K562 (cell line): ENCODE data around the gene BAZ2A. TPM values are rescaled to one million over a fixed set of nuclear protein-coding genes. Genes with fewer than 3 reads are reported as not detected.

Experiments
- ARID2 ChIP-seq: fragments of 450-650 bp; IDR thresholded peaks from 2 replicates; pipeline ENCODE4 v1.6.1; 2017; ENCODE audit warnings: antibody characterized with exemption, mild to moderate bottlenecking
- CBFA2T3 ChIP-seq: fragments of 450-650 bp; IDR thresholded peaks from 2 replicates; pipeline ENCODE4 v1.6.1; 2017
- EP300 ChIP-seq: IDR thresholded peaks from 2 replicates; pipeline ENCODE4 v1.6.1; 2012; ENCODE audit warnings: low read length, improper control_type of control experiment
- FOXK1 ChIP-seq: sonication (generic); formaldehyde crosslinking; IDR thresholded peaks from 2 replicates; pipeline ENCODE4 v1.8.0; 2022; ENCODE audit warnings: missing genetic modification reagents, mild to moderate bottlenecking, borderline replicate concordance
- HNRNPH1 ChIP-seq: fragments of 200-400 bp; formaldehyde crosslinking; optimal IDR thresholded peaks from 2 replicates; pipeline ENCODE3; 2017; ENCODE audit warnings: low read depth, mild to moderate bottlenecking, low read length, moderate library complexity
- KDM2B ChIP-seq: fragments of 250-450 bp; sonication (Bioruptor Pico); IDR thresholded peaks from 2 replicates; pipeline ENCODE4 v1.8.0; 2021; ENCODE audit warnings: mild to moderate bottlenecking, moderate library complexity
- MTA1 ChIP-seq: fragments of 450-650 bp; IDR thresholded peaks from 2 replicates; pipeline ENCODE4 v1.6.1; 2017; ENCODE audit warnings: borderline replicate concordance
- NEUROD1 ChIP-seq: fragments of 150-350 bp; IDR thresholded peaks from 2 replicates; pipeline ENCODE4 v1.6.1; 2014; ENCODE audit warnings: borderline replicate concordance, low read length, low read depth; ENCODE audit not compliant: partially characterized antibody
- RBM15 ChIP-seq: fragments of 200-400 bp; formaldehyde crosslinking; IDR thresholded peaks from 2 replicates; pipeline ENCODE4 v1.6.1; 2018; ENCODE audit warnings: mild to moderate bottlenecking, low read length, moderate library complexity; ENCODE audit not compliant: insufficient read depth
- RFX1 ChIP-seq: fragments of 450-650 bp; IDR thresholded peaks from 2 replicates; pipeline ENCODE4 v1.6.1; 2016; ENCODE audit warnings: mild to moderate bottlenecking, moderate library complexity
- SMAD2 ChIP-seq: fragments of 150-350 bp; IDR thresholded peaks from 2 replicates; pipeline ENCODE4 v1.6.1; 2014; ENCODE audit warnings: low read depth, mild to moderate bottlenecking, low read length
- SMAD3 ChIP-seq: fragments of 450-650 bp; formaldehyde crosslinking; conservative IDR thresholded peaks from 2 replicates; pipeline ENCODE4 v1.4.0; 2020; ENCODE audit warnings: mild to moderate bottlenecking
- SREBF1 ChIP-seq: fragments of 150-350 bp; IDR thresholded peaks from 2 replicates; pipeline ENCODE4 v1.6.1; 2014; ENCODE audit warnings: antibody characterized with exemption, low read depth, low read length, borderline replicate concordance
- SRF ChIP-seq, 2 experiments: fragments of 250-450, 450-650 bp in 1 of 2; sonication (Bioruptor Pico) in 1 of 2; sonication (generic) in 1 of 2; formaldehyde crosslinking; IDR thresholded peaks; 2 replicates each; pipeline versions ENCODE4 v1.5.0 to v1.5.1; 2020 to 2022; ENCODE audit warnings: mild to moderate bottlenecking in 1 of 2, missing genetic modification reagents in 1 of 2
- TAF9B ChIP-seq: fragments of 450-650 bp; IDR thresholded peaks from 2 replicates; pipeline ENCODE4 v1.6.1; 2018; ENCODE audit warnings: mild to moderate bottlenecking; ENCODE audit not compliant: partially characterized antibody
- THAP7 ChIP-seq: fragments of 250-450 bp; sonication (Bioruptor Pico); IDR thresholded peaks from 2 replicates; pipeline ENCODE4 v1.5.0; 2021
- ZNF165 ChIP-seq: fragments of 250-450 bp; sonication (Bioruptor Pico); IDR thresholded peaks from 2 replicates; pipeline ENCODE4 v1.4.0; 2020; ENCODE audit warnings: borderline replicate concordance
- ZNF395 ChIP-seq: fragments of 200-800 bp; sonication (Bioruptor generic); IDR thresholded peaks from 2 replicates; pipeline ENCODE4 v1.6.1; 2017; ENCODE audit warnings: missing genetic modification characterization, missing compliant biosample characterization
- ZNF740 ChIP-seq, 3 experiments: fragments of 200-800 bp in 1 of 3; sonication (Bioruptor generic) in 1 of 3; sonication (generic) in 1 of 3; formaldehyde crosslinking in 1 of 3; IDR thresholded peaks; 2 replicates each; pipeline versions ENCODE4 v1.6.1 to v1.8.0; 2016 to 2022; ENCODE audit warnings: mild to moderate bottlenecking in 2 of 3, missing compliant biosample characterization in 2 of 3, missing genetic modification characterization in 2 of 3, missing genetic modification reagents in 1 of 3
- ZNF780A ChIP-seq: fragments of 250-450 bp; sonication (Bioruptor Pico); IDR thresholded peaks from 2 replicates; pipeline ENCODE4 v1.5.0; 2021; ENCODE audit warnings: mild to moderate bottlenecking
- polyA plus RNA-seq, 8 experiments: library from polyadenylated mRNA; depleted of rRNA in 4 of 8; stranded (reverse) in 5 of 8; unstranded in 3 of 8; fragments of >200 nt; fragmentation: Nextera tagmentation in 2 of 8; fragmentation: Illumina TruSeq in 1 of 8; extraction: Ambion mirVana in 2 of 8; extraction: Trizol in 1 of 8; gene quantifications; 2 replicates each; pipeline versions ENCODE4 v1.2.1 to v1.2.3, GENCODE V29; 2011 to 2014; ENCODE audit warnings: inconsistent platforms in 1 of 8, missing spikeins in 1 of 8
- total RNA-seq, 7 experiments: library from RNA; depleted of rRNA in 6 of 7; stranded (reverse); fragments of >200 nt in 6 of 7; fragmentation: Illumina TruSeq in 2 of 7; extraction: Trizol in 2 of 7; gene quantifications; 2 replicates each; pipeline versions ENCODE4 v1.2.1 to v1.2.3, GENCODE V29; 2011 to 2021; ENCODE audit warnings: low replicate concordance in 1 of 7
- TF ChIP-seq, protein P1 (sequence below): sonication (generic); formaldehyde crosslinking; IDR thresholded peaks from 2 replicates; pipeline ENCODE4 v1.8.1; 2023; ENCODE audit warnings: mild to moderate bottlenecking, missing genetic modification reagents, moderate library complexity

Gene BAZ2A
- total and polyA plus RNA-seq, 9 of the 15 experiments (the other 6 are each of a cell fraction or from before 2014, with no cell fraction given), result 4.5 to 86.4 (median 26.2) TPM

GRCh38 chr12:56635806-56636674 lies 5.9 kb upstream of the BAZ2A start (continued):
- TF ChIP-seq ZNF395 (CRISPR knock-in tag) (peak; percentile 41; the same call in 1 of the 2 replicates), RBM15 (no peak), MTA1 (peak; percentile 18; the same call in 1 of the 2 replicates), NEUROD1 (peak; percentile 39), EP300 (no peak), RFX1 (no peak), ZNF165 (CRISPR knock-in tag) (no peak), ARID2 (0 out of 2 replicates have a peak, but pooled peaks have one; percentile 32), HNRNPH1 (no peak), SRF (CRISPR knock-in tag; IDR thresholded peaks at IDR 0.05) (peak in 1 of 2 experiments; percentile 49; a peak in 2 of 4 replicates), THAP7 (no peak), CBFA2T3 (peak; percentile 36), SREBF1 (0 out of 2 replicates have a peak, but pooled peaks have one; percentile 2), SMAD3 (no peak), SMAD2 (no peak), ZNF780A (no peak), FOXK1 (CRISPR knock-in tag) (0 out of 2 replicates have a peak, but pooled peaks have one; percentile 33), TAF9B (peak; percentile 46), KDM2B (CRISPR knock-in tag) (no peak), ZNF740 (CRISPR knock-in tag; IDR thresholded peaks at IDR 0.05) (0 out of 2 replicates have a peak, but pooled peaks have one; percentile 26), ZNF740 (tag; IDR thresholded peaks at IDR 0.05) (0 out of 4 replicates have a peak, but pooled peaks of 1 of the 2 experiments have one; percentile 20)
- TF ChIP-seq, protein P1, sequence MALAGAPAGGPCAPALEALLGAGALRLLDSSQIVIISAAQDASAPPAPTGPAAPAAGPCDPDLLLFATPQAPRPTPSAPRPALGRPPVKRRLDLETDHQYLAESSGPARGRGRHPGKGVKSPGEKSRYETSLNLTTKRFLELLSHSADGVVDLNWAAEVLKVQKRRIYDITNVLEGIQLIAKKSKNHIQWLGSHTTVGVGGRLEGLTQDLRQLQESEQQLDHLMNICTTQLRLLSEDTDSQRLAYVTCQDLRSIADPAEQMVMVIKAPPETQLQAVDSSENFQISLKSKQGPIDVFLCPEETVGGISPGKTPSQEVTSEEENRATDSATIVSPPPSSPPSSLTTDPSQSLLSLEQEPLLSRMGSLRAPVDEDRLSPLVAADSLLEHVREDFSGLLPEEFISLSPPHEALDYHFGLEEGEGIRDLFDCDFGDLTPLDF (CRISPR knock-in tag), result peak; percentile 49; the same call in 1 of the 2 replicates
